ENCODE results near the gene ARSH. TPM values are rescaled to one million over a fixed set of nuclear protein-coding genes. Genes with fewer than 3 reads are reported as not detected.
"Not testable (repeated sequence)": the region's sequence is repeated elsewhere in the genome, so short reads cannot be mapped to it uniquely, and the experiment has no call there.

ARSH gene
- total RNA-seq, 1 donor from 2014 or later: not detected

DNA sequence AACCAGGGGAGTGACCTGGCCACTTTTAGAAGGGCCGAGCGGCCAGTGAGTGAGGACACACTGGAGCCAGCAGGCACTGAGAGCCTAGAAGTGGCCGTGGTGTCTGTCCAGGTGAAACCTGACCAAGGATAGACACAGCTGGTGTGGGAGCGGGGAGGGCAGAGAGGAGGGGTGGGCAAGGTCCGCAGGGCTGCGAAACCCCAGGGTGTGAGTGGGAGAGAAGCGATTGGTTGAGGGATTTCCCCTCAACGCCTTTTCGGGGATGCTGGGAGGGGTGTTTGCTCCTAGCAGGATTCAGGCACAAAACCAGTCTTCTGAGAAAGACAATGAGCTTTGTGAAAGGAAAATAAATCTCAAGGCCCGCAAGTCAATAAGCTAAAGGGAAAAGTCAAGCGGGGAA lies 44.0 kb upstream of the ARSH start:
- H3K9ac ChIP-seq (ENCODE audit: low read length): no peak overlapping the region
- no peaks in the 10 kb centered on the region for H4K20me1 ChIP-seq (ENCODE audit: insufficient read depth, low read length)
- Mint-ChIP-seq H3K4me3 (ENCODE audit: unreplicated experiment) (no peak overlapping the region), H3K27ac (ENCODE audit: unreplicated experiment) (no peak overlapping the region), H3K9me3 (ENCODE audit: unreplicated experiment) (peaks cover 2% of the 10 kb centered on the region), H3K4me1 (ENCODE audit: low read depth, unreplicated experiment) (peaks cover 5% of the 10 kb centered on the region), H3K36me3 (ENCODE audit: low read depth, unreplicated experiment) (no peaks in the 10 kb centered on the region), H3K27me3 (ENCODE audit: low read depth, unreplicated experiment) (no peaks in the 10 kb centered on the region)
- no peaks in the 10 kb centered on the region for H3K79me2 ChIP-seq (ENCODE audit: insufficient read depth, low read length)
- FAIRE-seq (no peak), DNase-seq (ENCODE audit: low read depth) (no peak)
- H3K4me2 ChIP-seq (ENCODE audit: low read length): no peak overlapping the region
- H3K27ac ChIP-seq (ENCODE audit: low read depth, low read length): no peak overlapping the region
- H3K9me3 ChIP-seq (ENCODE audit: insufficient read depth, low read depth, low read length): no peaks in the 10 kb centered on the region
- H3K4me1 ChIP-seq (ENCODE audit: insufficient read depth, low read length): peaks cover 8% of the 10 kb centered on the region
- H2AFZ ChIP-seq (ENCODE audit: low read depth, low read length): no peak overlapping the region
- no peaks in the 10 kb centered on the region for H3K36me3 ChIP-seq (ENCODE audit: insufficient read depth, low read length)
- H3K4me3 ChIP-seq (ENCODE audit: insufficient read depth, low read depth, low read length): no peak overlapping the region
- no peaks in the 10 kb centered on the region for H3K27me3 ChIP-seq (ENCODE audit: insufficient read depth, low read length)
- TF ChIP-seq, protein P1, sequence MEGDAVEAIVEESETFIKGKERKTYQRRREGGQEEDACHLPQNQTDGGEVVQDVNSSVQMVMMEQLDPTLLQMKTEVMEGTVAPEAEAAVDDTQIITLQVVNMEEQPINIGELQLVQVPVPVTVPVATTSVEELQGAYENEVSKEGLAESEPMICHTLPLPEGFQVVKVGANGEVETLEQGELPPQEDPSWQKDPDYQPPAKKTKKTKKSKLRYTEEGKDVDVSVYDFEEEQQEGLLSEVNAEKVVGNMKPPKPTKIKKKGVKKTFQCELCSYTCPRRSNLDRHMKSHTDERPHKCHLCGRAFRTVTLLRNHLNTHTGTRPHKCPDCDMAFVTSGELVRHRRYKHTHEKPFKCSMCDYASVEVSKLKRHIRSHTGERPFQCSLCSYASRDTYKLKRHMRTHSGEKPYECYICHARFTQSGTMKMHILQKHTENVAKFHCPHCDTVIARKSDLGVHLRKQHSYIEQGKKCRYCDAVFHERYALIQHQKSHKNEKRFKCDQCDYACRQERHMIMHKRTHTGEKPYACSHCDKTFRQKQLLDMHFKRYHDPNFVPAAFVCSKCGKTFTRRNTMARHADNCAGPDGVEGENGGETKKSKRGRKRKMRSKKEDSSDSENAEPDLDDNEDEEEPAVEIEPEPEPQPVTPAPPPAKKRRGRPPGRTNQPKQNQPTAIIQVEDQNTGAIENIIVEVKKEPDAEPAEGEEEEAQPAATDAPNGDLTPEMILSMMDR (IDR thresholded peaks at IDR 0.05; ENCODE audit: insufficient read depth, low read depth, low read length): no peak
- TF ChIP-seq EZH2 (IDR thresholded peaks at IDR 0.05; ENCODE audit: insufficient read depth, low read length): no peak

DNA sequence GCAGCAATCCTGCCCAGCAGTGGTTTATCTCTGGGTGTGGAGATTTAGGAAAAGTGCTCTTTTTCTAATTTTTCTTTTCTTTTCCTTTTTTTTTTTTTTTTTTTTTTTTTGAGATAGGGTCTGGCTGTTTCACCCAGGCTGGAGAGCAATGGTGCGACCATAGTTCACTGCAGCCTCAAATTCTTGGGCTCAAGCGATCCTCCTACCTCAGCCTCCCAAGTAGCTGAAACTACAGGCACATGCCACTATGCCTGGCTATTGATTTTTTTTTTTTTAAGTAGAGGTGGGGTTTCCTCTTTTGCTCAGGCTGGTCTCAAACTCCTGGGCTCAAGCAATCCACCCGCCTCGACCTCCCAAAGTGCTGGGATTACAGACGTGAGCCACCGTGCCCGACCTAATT lies 42.9 kb upstream of the ARSH start:
- not testable (repeated sequence) for H3K4me3 Mint-ChIP-seq (ENCODE audit: unreplicated experiment); H3K27ac ChIP-seq (ENCODE audit: low read depth, low read length); H3K27me3 Mint-ChIP-seq (ENCODE audit: low read depth, unreplicated experiment)

DNA sequence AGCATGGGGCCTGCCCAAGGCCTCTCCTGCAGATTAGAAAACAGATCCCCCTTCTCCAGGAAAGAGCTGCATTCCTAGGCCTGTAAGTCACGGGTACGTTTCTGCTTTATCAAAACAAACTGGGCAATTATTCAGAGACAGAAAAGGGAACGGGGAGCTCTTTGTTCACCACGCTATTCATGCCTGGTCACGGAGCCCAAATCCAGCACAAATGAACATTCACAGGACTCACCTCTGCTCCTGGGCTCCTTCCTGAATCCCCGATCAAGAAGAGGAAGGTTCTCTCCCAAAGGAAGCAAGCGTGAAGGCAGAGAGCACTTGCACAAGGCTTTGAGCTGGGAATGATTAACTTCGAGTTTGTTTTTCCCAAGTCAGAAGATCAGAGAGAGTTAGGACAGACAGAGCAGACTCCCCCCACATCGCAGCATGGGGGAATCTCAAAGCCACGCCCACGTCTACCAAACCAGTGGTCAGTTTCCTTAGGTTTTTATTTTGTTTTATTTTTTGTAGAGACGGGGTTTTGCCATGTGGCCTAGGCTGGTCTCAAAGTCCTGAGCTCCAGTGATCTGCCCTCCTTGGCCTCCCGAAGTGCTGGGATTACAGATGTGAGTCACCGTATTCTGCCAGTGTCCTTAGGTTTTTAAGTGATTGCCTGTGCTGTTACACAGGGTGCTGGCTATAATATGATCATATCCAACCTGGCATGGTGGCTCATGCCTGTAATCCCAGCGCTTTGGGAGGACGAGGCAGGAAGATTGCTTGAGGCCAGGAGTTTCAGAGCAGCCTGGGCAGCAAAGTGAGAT lies 42.2 kb upstream of the ARSH start:
- not testable (repeated sequence) for H3K27me3 Mint-ChIP-seq (ENCODE audit: low read depth, unreplicated experiment); H3K4me3 ChIP-seq (ENCODE audit: insufficient read depth, low read depth, low read length); H3K79me2 ChIP-seq (ENCODE audit: insufficient read depth, low read length); H3K27me3 ChIP-seq (ENCODE audit: insufficient read depth, low read length); H3K36me3 Mint-ChIP-seq (ENCODE audit: low read depth, unreplicated experiment); H3K4me1 Mint-ChIP-seq (ENCODE audit: low read depth, unreplicated experiment); H4K20me1 ChIP-seq (ENCODE audit: insufficient read depth, low read length); H3K9me3 ChIP-seq (ENCODE audit: insufficient read depth, low read depth, low read length); H3K36me3 ChIP-seq (ENCODE audit: insufficient read depth, low read length); H3K9me3 Mint-ChIP-seq (ENCODE audit: unreplicated experiment)
- peak; percentile 52 for DNase-seq (ENCODE audit: low read depth)
- peak overlapping the region; percentile 97 for H3K27ac Mint-ChIP-seq (ENCODE audit: unreplicated experiment)
- H3K4me3 Mint-ChIP-seq (ENCODE audit: unreplicated experiment): peak overlapping the region; percentile 54
- H2AFZ ChIP-seq (ENCODE audit: low read depth, low read length): peak overlapping the region; percentile 80
- peak overlapping the region; percentile 95 for H3K27ac ChIP-seq (ENCODE audit: low read depth, low read length)
- peaks cover 16% of the 10 kb centered on the region for H3K4me1 ChIP-seq (ENCODE audit: insufficient read depth, low read length)
- peak overlapping the region; percentile 82 for H3K9ac ChIP-seq (ENCODE audit: low read length)
- FAIRE-seq: peak; percentile 96
- H3K4me2 ChIP-seq (ENCODE audit: low read length): peak overlapping the region; percentile 82

More for the DNA sequence above, 42.9 kb upstream of the ARSH start:
- not testable (repeated sequence) for H3K9ac ChIP-seq (ENCODE audit: low read length); H3K27me3 ChIP-seq (ENCODE audit: insufficient read depth, low read length); FAIRE-seq; H3K79me2 ChIP-seq (ENCODE audit: insufficient read depth, low read length); H3K27ac Mint-ChIP-seq (ENCODE audit: unreplicated experiment); H3K9me3 Mint-ChIP-seq (ENCODE audit: unreplicated experiment); H3K4me2 ChIP-seq (ENCODE audit: low read length); H3K36me3 Mint-ChIP-seq (ENCODE audit: low read depth, unreplicated experiment); H2AFZ ChIP-seq (ENCODE audit: low read depth, low read length); H4K20me1 ChIP-seq (ENCODE audit: insufficient read depth, low read length); H3K4me1 Mint-ChIP-seq (ENCODE audit: low read depth, unreplicated experiment); H3K36me3 ChIP-seq (ENCODE audit: insufficient read depth, low read length); H3K4me3 ChIP-seq (ENCODE audit: insufficient read depth, low read depth, low read length); DNase-seq (ENCODE audit: low read depth); H3K9me3 ChIP-seq (ENCODE audit: insufficient read depth, low read depth, low read length)
- H3K4me1 ChIP-seq (ENCODE audit: insufficient read depth, low read length): peaks cover 14% of the 10 kb centered on the region
